Keratinocyte (primary cell): ENCODE measurements around the gene CASZ1. TPM values are rescaled to one million over a fixed set of nuclear protein-coding genes. Genes with fewer than 3 reads are reported as not detected.

ENCODE experiments used
- DNase-seq: peaks from one replicate; pipeline ENCODE4 v3.0.0-alpha.2; 2011; ENCODE audit warnings: low read depth, missing footprints, low spot score
- FAIRE-seq: peaks from 2 replicates; lab custom pipeline; 2011; peaks lifted over from hg19 to GRCh38; lab: Jason Lieb, UNC
- H2AFZ ChIP-seq: 2 replicates; pipeline ENCODE4 v1.6.0; 2012; ENCODE audit warnings: low read length, control low read depth, inconsistent platforms; ENCODE audit not compliant: control insufficient read depth
- H3K27ac ChIP-seq: 2 replicates; pipeline ENCODE4 v1.5.1; 2011; ENCODE audit warnings: low read length; ENCODE audit not compliant: control insufficient read depth, insufficient read depth
- H3K27me3 ChIP-seq: 3 replicates; pipeline ENCODE4 v1.6.0; 2011; ENCODE audit warnings: low read length; ENCODE audit not compliant: control insufficient read depth, insufficient read depth; ENCODE audit errors: extremely low read depth
- H3K36me3 ChIP-seq, 2 experiments: 2 replicates in 1 of 2; 3 replicates in 1 of 2; pipeline ENCODE4 v1.5.1; 2011; ENCODE audit warnings: low read length in 2 of 2, mild to moderate bottlenecking in 1 of 2; ENCODE audit not compliant: control insufficient read depth in 2 of 2, insufficient read depth in 2 of 2; ENCODE audit errors: extremely low read depth in 1 of 2
- H3K4me1 ChIP-seq: 3 replicates; pipeline ENCODE4 v1.5.1; 2011; ENCODE audit warnings: low read length; ENCODE audit not compliant: control insufficient read depth, insufficient read depth; ENCODE audit errors: extremely low read depth
- H3K4me2 ChIP-seq: 3 replicates; pipeline ENCODE4 v1.6.0; 2011; ENCODE audit warnings: low read depth, low read length; ENCODE audit not compliant: control insufficient read depth, insufficient read depth; ENCODE audit errors: extremely low read depth
- H3K4me3 ChIP-seq, 3 experiments: fragments of 200-600 bp in 1 of 3; sonication (generic) in 1 of 3; 2 replicates in 2 of 3; 3 replicates in 1 of 3; pipeline ENCODE4 v1.5.1; 2011 to 2016; ENCODE audit warnings: low read length in 3 of 3, mild to moderate bottlenecking in 3 of 3, control low read depth in 2 of 3, inconsistent platforms in 1 of 3, low read depth in 1 of 3, mixed read lengths in 1 of 3, mixed run types in 1 of 3, moderate library complexity in 1 of 3; ENCODE audit not compliant: control insufficient read depth in 2 of 3, insufficient read depth in 2 of 3; ENCODE audit errors: extremely low read depth in 1 of 3
- H3K79me2 ChIP-seq: 2 replicates; pipeline ENCODE4 v1.6.0; 2012; ENCODE audit warnings: low read length; ENCODE audit not compliant: control insufficient read depth, insufficient read depth
- H3K9ac ChIP-seq: 3 replicates; pipeline ENCODE4 v1.6.0; 2011; ENCODE audit warnings: low read length; ENCODE audit not compliant: control insufficient read depth, insufficient read depth; ENCODE audit errors: extremely low read depth
- H3K9me1 ChIP-seq: 3 replicates; pipeline ENCODE4 v1.6.0; 2011; ENCODE audit warnings: low read length; ENCODE audit not compliant: control insufficient read depth, insufficient read depth; ENCODE audit errors: extremely low read depth
- H3K9me3 ChIP-seq: 2 replicates; pipeline ENCODE4 v1.5.1; 2012; ENCODE audit warnings: low read depth, low read length; ENCODE audit not compliant: control insufficient read depth
- H4K20me1 ChIP-seq: 3 replicates; pipeline ENCODE4 v1.6.0; 2011; ENCODE audit warnings: low read length; ENCODE audit not compliant: control insufficient read depth, insufficient read depth; ENCODE audit errors: extremely low read depth
- CTCF ChIP-seq, 3 experiments: IDR thresholded peaks in 1 of 3; conservative IDR thresholded peaks in 1 of 3; optimal IDR thresholded peaks in 1 of 3; 2 replicates in 2 of 3; 3 replicates in 1 of 3; pipeline versions ENCODE3 to v1.5.1; 2011; ENCODE audit warnings: low read length in 3 of 3, mild to moderate bottlenecking in 3 of 3, moderate library complexity in 2 of 3, control low read depth in 1 of 3, inconsistent platforms in 1 of 3; ENCODE audit not compliant: insufficient read depth in 2 of 3; ENCODE audit errors: extremely low read depth in 1 of 3
- EZH2 ChIP-seq: IDR thresholded peaks from one replicate; pipeline ENCODE4 v1.6.1; 2012; ENCODE audit warnings: inconsistent platforms, mild to moderate bottlenecking, low read length, moderate library complexity
- dilution Hi-C: fragments of 300-500 bp; cut with MboI; formaldehyde crosslinking; loops from one replicate; pipeline ENCODE4 v1.7.0; 2020; ENCODE audit warnings: low sequenced_read_pairs; ENCODE audit not compliant: extremely low pct_ligation_motif_present
- polyA plus RNA-seq, 5 experiments: library from polyadenylated mRNA; depleted of rRNA in 3 of 5; stranded (reverse) in 3 of 5; stranded (forward) in 1 of 5; unstranded in 1 of 5; fragments of >200 nt; gene quantifications; 1 replicate in 1 of 5; 2 replicates in 3 of 5; 3 replicates in 1 of 5; pipeline versions ENCODE4 v1.2.1 to v1.2.3, GENCODE V29; 2011 to 2012; ENCODE audit warnings: missing spikeins in 2 of 5, low read depth in 1 of 5, low replicate concordance in 1 of 5

The CASZ1 gene
- polyA plus RNA-seq, 1 donor (not counting 4 experiments of a cell fraction or from before 2014, with no cell fraction given) = 2.8 TPM

DNA sequence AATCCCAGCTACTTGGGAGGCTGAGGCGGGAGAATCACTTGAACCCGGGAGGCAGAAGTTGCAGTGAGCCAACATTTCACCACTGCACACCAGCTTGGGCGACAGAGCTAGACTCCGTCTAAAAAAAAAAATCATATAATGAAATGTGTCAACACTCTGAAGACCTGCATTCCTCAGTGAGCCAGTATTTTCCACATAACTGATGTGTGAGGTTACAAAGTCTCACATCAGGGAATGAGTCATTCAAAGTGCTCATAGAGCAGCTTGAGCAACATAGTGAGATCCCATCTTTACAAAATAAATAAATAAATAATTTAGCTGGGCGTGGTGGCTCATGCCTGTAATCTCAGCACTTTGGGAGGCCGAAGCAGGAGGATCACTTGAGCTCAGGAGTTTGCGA, 65.5 kb downstream of the CASZ1 start:
- dilution Hi-C loops = no loop called here
- H3K4me2 ChIP-seq = no peak overlapping the region
- FAIRE-seq (no peak), DNase-seq (peak; percentile 38)
- no peak overlapping the region for H3K9ac ChIP-seq
- no peaks in the 10 kb centered on the region for H3K79me2 ChIP-seq
- no peaks in the 10 kb centered on the region for H4K20me1 ChIP-seq
- no peaks in the 10 kb centered on the region for H3K9me3 ChIP-seq
- peaks cover 11% of the 10 kb centered on the region for H3K4me1 ChIP-seq
- H3K27ac ChIP-seq = no peak overlapping the region
- no peak for TF ChIP-seq EZH2
- no peak for TF ChIP-seq CTCF (optimal IDR thresholded peaks at IDR 0.05 in 1 of 3, IDR thresholded peaks at IDR 0.05 in 1 of 3, conservative IDR thresholded peaks at IDR 0.05 in 1 of 3; ENCODE audit: extremely low read depth in 1 of 3, insufficient read depth in 2 of 3, low read length in 3 of 3)
- H3K9me1 ChIP-seq = no peaks in the 10 kb centered on the region
- H2AFZ ChIP-seq = no peak overlapping the region
- no peak overlapping the region for H3K4me3 ChIP-seq
- no peaks in the 10 kb centered on the region for H3K27me3 ChIP-seq
- peaks cover 0 to 1% of the 10 kb centered on the region in 2 experiments for H3K36me3 ChIP-seq

DNA sequence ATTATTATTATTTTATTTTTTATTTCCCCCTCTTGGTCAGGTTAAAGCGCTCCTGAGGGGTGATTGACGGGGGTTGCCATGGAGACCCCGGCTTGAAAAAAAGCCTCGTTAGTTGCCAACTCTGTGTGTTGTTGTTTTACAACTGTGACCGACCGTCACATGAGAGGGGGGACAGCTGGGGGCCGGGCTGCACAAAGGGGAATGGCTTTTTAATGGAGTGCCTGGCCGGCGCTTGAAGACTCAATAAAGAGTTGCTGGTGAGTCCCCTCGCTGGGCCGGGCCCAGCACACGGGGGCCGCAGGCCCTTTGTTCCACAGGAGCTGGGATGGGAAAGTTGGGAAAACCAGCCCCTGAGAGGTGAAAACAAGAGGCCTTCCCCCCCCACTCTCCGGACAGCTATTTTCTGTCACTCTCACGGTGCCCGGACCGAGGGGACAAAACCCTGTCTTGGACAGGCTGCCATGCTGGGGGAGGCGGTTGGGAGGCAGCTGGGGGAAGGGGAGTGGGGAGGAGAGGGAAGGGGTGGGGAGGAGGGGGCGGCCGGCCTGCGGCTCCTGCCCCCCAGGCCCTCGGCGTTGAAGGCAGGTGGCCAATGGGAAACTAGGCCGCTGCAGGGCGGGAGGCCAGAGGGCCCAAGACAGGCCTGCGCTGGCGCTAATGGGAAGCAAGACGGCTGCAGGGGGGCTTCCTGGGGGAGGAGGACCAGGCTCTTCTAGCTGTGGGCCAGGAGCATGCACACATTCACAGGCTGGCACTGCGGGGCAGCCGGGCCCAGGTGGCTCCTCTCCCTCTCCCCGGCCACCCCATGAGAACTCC, 67.6 kb downstream of the CASZ1 start:
- no peak for DNase-seq

More for the DNA sequence above, 67.6 kb downstream of the CASZ1 start:
- Histone ChIP-seq H3K4me3 (no peak overlapping the region), H3K9me1 (no peaks in the 10 kb centered on the region), H3K36me3 (peaks cover 0 to 1% of the 10 kb centered on the region in 2 experiments), H3K27ac (no peak overlapping the region), H3K4me2 (no peak overlapping the region), H3K9ac (no peak overlapping the region), H3K9me3 (no peaks in the 10 kb centered on the region), H4K20me1 (no peaks in the 10 kb centered on the region), H3K79me2 (no peaks in the 10 kb centered on the region), H2AFZ (no peak overlapping the region), H3K27me3 (no peaks in the 10 kb centered on the region), H3K4me1 (peaks cover 20% of the 10 kb centered on the region)
- dilution Hi-C loops = no loop called here
- FAIRE-seq = no peak
- TF ChIP-seq CTCF (optimal IDR thresholded peaks at IDR 0.05 in 1 of 3, IDR thresholded peaks at IDR 0.05 in 1 of 3, conservative IDR thresholded peaks at IDR 0.05 in 1 of 3; ENCODE audit: extremely low read depth in 1 of 3, insufficient read depth in 2 of 3, low read length in 3 of 3) (no peak), EZH2 (no peak)
